Neural cell (in vitro differentiated cells): ENCODE data around the gene LTBP1. TPM values are rescaled to one million over a fixed set of nuclear protein-coding genes. Genes with fewer than 3 reads are reported as not detected.

Source experiments
- H2AFZ ChIP-seq: fragments of 200-600, 300-800 bp; sonication (generic), shearing (Covaris generic); 2 replicates; pipeline ENCODE4 v1.6.0; 2014; ENCODE audit warnings: low read depth, mild to moderate bottlenecking, antibody characterized with exemption, low read length, moderate library complexity
- H3F3A ChIP-seq: fragments of 200-600 bp; shearing (Covaris generic); 2 replicates; pipeline ENCODE4 v1.6.1; 2016; ENCODE audit warnings: mild to moderate bottlenecking, moderate library complexity, mixed read lengths, antibody characterized with exemption, low read length; ENCODE audit not compliant: insufficient read depth, poor library complexity, severe bottlenecking
- H3K27ac ChIP-seq: fragments of 200-600, 300-800 bp; sonication (generic), shearing (Covaris generic); 2 replicates; pipeline ENCODE4 v1.5.1; 2014; ENCODE audit warnings: mild to moderate bottlenecking, low read length, moderate library complexity
- H3K27me3 ChIP-seq: fragments of 300-800, 200-600 bp; sonication (generic), shearing (Covaris generic); 2 replicates; pipeline ENCODE4 v1.6.0; 2014; ENCODE audit warnings: mild to moderate bottlenecking, low read depth, low read length, moderate library complexity; ENCODE audit not compliant: insufficient read depth
- H3K36me3 ChIP-seq: fragments of 300-800, 200-600 bp; sonication (generic), shearing (Covaris generic); 2 replicates; pipeline ENCODE4 v1.5.1; 2014; ENCODE audit warnings: mild to moderate bottlenecking, antibody characterized with exemption, low read length, moderate library complexity; ENCODE audit not compliant: insufficient read depth
- H3K4me2 ChIP-seq: fragments of 300-800, 200-600 bp; sonication (generic), shearing (Covaris generic); 2 replicates; pipeline ENCODE4 v1.6.0; 2014; ENCODE audit warnings: mild to moderate bottlenecking, low read length
- H3K4me3 ChIP-seq: fragments of 300-800, 200-600 bp; sonication (generic), shearing (Covaris generic); 2 replicates; pipeline ENCODE4 v1.5.1; 2014; ENCODE audit warnings: mild to moderate bottlenecking, low read length, moderate library complexity
- H3K79me2 ChIP-seq: fragments of 200-600 bp; shearing (Covaris generic); replicated peaks from 2 replicates; pipeline ENCODE4 v1.6.0; 2014; ENCODE audit warnings: mild to moderate bottlenecking, low read length, moderate library complexity; ENCODE audit not compliant: insufficient read depth
- H3K9ac ChIP-seq: fragments of 300-800, 200-600 bp; sonication (generic), shearing (Covaris generic); 2 replicates; pipeline ENCODE4 v1.6.1; 2016; ENCODE audit warnings: mild to moderate bottlenecking, low read length, mixed read lengths
- H3K9me2 ChIP-seq: fragments of 200-600 bp; shearing (Covaris generic); 2 replicates; pipeline ENCODE4 v1.6.1; 2016; ENCODE audit warnings: mild to moderate bottlenecking, low read length, mixed read lengths; ENCODE audit not compliant: insufficient read depth
- H3K9me3 ChIP-seq: fragments of 200-600, 300-800 bp; sonication (generic), shearing (Covaris generic); 2 replicates; pipeline ENCODE4 v1.6.1; 2016; ENCODE audit warnings: mild to moderate bottlenecking, mixed run types, low read length, moderate library complexity, mixed read lengths
- H4K20me1 ChIP-seq: fragments of 200-600 bp; shearing (Covaris generic); 2 replicates; pipeline ENCODE4 v1.6.1; 2016; ENCODE audit warnings: mild to moderate bottlenecking, mixed run types; ENCODE audit not compliant: insufficient read depth
- EP300 ChIP-seq: fragments of 450-650 bp; conservative IDR thresholded peaks from 2 replicates; pipeline ENCODE4 v1.6.1; 2014; ENCODE audit warnings: antibody characterized with exemption, mild to moderate bottlenecking, moderate library complexity; ENCODE audit not compliant: poor library complexity, severe bottlenecking
- EZH2 ChIP-seq: fragments of 200-600, 300-800 bp; shearing (Covaris generic), sonication (generic); IDR thresholded peaks from 2 replicates; pipeline ENCODE4 v1.6.1; 2014; ENCODE audit warnings: antibody characterized with exemption, low read length, borderline replicate concordance, mild to moderate bottlenecking; ENCODE audit not compliant: insufficient read depth, poor library complexity, severe bottlenecking
- MXI1 ChIP-seq: fragments of 450-650 bp; conservative IDR thresholded peaks from 2 replicates; pipeline ENCODE4 v1.6.1; 2014; ENCODE audit warnings: antibody characterized with exemption, mild to moderate bottlenecking; ENCODE audit not compliant: poor library complexity, severe bottlenecking
- POLR2AphosphoS5 ChIP-seq: IDR thresholded peaks from 2 replicates; pipeline ENCODE4 v1.6.1; 2012
- RAD21 ChIP-seq: fragments of 450-650 bp; conservative IDR thresholded peaks from 2 replicates; pipeline ENCODE4 v1.6.1; 2014; ENCODE audit warnings: antibody characterized with exemption, mild to moderate bottlenecking, moderate library complexity
- SMC3 ChIP-seq: fragments of 450-650 bp; conservative IDR thresholded peaks from 2 replicates; pipeline ENCODE4 v1.6.1; 2014; ENCODE audit warnings: antibody characterized with exemption, mild to moderate bottlenecking, moderate library complexity; ENCODE audit not compliant: poor library complexity
- TAF1 ChIP-seq: IDR thresholded peaks from 2 replicates; pipeline ENCODE4 v1.6.1; 2012; ENCODE audit warnings: low read depth
- polyA plus RNA-seq: library from polyadenylated mRNA; depleted of rRNA; stranded (reverse); fragments of >200 nt; gene quantifications from 2 replicates; pipeline ENCODE4 v1.2.3, GENCODE V29; 2014
- TF ChIP-seq, protein P1 (sequence below): IDR thresholded peaks from 2 replicates; pipeline ENCODE4 v1.6.1; 2012; ENCODE audit warnings: borderline replicate concordance
- TF ChIP-seq, protein P2 (sequence below): fragments of 450-650 bp; IDR thresholded peaks from 2 replicates; pipeline ENCODE4 v1.5.1; 2014; ENCODE audit warnings: antibody characterized with exemption, mild to moderate bottlenecking, moderate library complexity; ENCODE audit not compliant: poor library complexity, severe bottlenecking

LTBP1 gene
- polyA plus RNA-seq, 1 donor from 2014 or later = 1.8 TPM

- no peak overlapping the region for H2AFZ ChIP-seq
- no peaks in the 10 kb centered on the region for H3K27me3 ChIP-seq
- no peak overlapping the region for H3K4me2 ChIP-seq
- TF ChIP-seq, protein P1, sequence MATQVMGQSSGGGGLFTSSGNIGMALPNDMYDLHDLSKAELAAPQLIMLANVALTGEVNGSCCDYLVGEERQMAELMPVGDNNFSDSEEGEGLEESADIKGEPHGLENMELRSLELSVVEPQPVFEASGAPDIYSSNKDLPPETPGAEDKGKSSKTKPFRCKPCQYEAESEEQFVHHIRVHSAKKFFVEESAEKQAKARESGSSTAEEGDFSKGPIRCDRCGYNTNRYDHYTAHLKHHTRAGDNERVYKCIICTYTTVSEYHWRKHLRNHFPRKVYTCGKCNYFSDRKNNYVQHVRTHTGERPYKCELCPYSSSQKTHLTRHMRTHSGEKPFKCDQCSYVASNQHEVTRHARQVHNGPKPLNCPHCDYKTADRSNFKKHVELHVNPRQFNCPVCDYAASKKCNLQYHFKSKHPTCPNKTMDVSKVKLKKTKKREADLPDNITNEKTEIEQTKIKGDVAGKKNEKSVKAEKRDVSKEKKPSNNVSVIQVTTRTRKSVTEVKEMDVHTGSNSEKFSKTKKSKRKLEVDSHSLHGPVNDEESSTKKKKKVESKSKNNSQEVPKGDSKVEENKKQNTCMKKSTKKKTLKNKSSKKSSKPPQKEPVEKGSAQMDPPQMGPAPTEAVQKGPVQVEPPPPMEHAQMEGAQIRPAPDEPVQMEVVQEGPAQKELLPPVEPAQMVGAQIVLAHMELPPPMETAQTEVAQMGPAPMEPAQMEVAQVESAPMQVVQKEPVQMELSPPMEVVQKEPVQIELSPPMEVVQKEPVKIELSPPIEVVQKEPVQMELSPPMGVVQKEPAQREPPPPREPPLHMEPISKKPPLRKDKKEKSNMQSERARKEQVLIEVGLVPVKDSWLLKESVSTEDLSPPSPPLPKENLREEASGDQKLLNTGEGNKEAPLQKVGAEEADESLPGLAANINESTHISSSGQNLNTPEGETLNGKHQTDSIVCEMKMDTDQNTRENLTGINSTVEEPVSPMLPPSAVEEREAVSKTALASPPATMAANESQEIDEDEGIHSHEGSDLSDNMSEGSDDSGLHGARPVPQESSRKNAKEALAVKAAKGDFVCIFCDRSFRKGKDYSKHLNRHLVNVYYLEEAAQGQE = no peak
- TF ChIP-seq MXI1 (no peak), EZH2 (no peak), POLR2AphosphoS5 (no peak), TAF1 (no peak), SMC3 (no peak), RAD21 (no peak), EP300 (no peak)
- TF ChIP-seq, protein P2, sequence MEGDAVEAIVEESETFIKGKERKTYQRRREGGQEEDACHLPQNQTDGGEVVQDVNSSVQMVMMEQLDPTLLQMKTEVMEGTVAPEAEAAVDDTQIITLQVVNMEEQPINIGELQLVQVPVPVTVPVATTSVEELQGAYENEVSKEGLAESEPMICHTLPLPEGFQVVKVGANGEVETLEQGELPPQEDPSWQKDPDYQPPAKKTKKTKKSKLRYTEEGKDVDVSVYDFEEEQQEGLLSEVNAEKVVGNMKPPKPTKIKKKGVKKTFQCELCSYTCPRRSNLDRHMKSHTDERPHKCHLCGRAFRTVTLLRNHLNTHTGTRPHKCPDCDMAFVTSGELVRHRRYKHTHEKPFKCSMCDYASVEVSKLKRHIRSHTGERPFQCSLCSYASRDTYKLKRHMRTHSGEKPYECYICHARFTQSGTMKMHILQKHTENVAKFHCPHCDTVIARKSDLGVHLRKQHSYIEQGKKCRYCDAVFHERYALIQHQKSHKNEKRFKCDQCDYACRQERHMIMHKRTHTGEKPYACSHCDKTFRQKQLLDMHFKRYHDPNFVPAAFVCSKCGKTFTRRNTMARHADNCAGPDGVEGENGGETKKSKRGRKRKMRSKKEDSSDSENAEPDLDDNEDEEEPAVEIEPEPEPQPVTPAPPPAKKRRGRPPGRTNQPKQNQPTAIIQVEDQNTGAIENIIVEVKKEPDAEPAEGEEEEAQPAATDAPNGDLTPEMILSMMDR = no peak
- H3F3A ChIP-seq = no peaks in the 10 kb centered on the region
- no peak overlapping the region for H3K27ac ChIP-seq
- no peaks in the 10 kb centered on the region for H3K36me3 ChIP-seq
- no peak overlapping the region for H3K9ac ChIP-seq
- no peaks in the 10 kb centered on the region for H3K79me2 ChIP-seq
- H3K9me3 ChIP-seq = no peaks in the 10 kb centered on the region
- no peaks in the 10 kb centered on the region for H4K20me1 ChIP-seq
- H3K4me3 ChIP-seq = no peak overlapping the region
- H3K9me2 ChIP-seq = peaks cover 3% of the 10 kb centered on the region
These were observed 330.3 kb downstream of the LTBP1 start for GRCh38 chr2:33277002-33277426.

DNA sequence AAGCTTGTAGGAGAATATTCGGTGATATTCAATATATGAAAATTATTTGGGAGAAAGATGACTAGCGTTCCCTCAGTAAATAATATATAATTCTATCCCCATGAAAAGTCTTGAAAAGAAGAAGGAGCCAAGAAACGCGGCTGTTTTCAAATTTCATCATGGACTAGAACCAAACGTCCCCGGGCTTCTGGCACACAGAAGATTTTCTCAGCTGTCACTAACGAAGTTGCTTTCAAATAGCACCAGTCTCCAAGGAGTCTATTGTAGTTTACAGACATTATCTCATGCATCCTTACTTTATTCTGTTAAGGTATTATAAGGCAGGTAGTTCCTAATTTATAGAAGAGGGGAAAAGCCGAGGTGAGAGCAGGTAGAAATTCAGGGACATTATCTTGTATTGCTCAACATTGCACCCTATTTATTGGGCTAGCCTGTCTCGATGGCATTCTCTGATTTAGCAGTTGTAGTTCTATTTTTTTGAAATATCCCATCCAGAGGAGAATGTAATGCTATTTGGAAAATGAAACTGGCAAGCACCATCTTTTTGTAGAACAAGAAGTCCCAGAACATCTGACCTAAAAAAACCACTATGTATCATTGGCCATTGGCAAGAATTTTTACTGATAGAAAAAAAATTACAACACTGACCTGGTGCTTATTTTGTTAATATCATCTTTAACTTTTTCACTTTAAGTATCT lies 331.6 kb downstream of the LTBP1 start:
- H3K9me3 ChIP-seq = no peaks in the 10 kb centered on the region
- no peaks in the 10 kb centered on the region for H3K79me2 ChIP-seq
- peaks cover 3% of the 10 kb centered on the region for H3K9me2 ChIP-seq
- H3K27ac ChIP-seq = no peak overlapping the region
- H4K20me1 ChIP-seq = no peaks in the 10 kb centered on the region
- H3K9ac ChIP-seq = no peak overlapping the region
- no peak overlapping the region for H3K4me3 ChIP-seq
- H2AFZ ChIP-seq = no peak overlapping the region
- H3F3A ChIP-seq = no peaks in the 10 kb centered on the region
- TF ChIP-seq MXI1 (no peak), SMC3 (no peak), TAF1 (no peak), POLR2AphosphoS5 (no peak), EP300 (no peak), EZH2 (no peak), RAD21 (no peak)
- TF ChIP-seq, protein P2 = no peak
- TF ChIP-seq, protein P1 = no peak
- H3K4me2 ChIP-seq = no peak overlapping the region
- H3K36me3 ChIP-seq = no peaks in the 10 kb centered on the region
- no peaks in the 10 kb centered on the region for H3K27me3 ChIP-seq
